Measurements from ENCODE around the gene RASGEF1B.

The RASGEF1B gene

GRCh38 chr4:81466841-81467671 lies 4.7 kb downstream of the RASGEF1B start:
- DNase-seq (ENCODE audit: low read depth in 2 of 2): peak; percentile 42 to 48

GRCh38 chr4:81465406-81466340 lies 6.0 kb downstream of the RASGEF1B start:
- no peak for DNase-seq (ENCODE audit: low read depth in 2 of 2)

- DNase-seq (ENCODE audit: low read depth in 2 of 2): no peak
Measured at GRCh38 chr4:81460834-81461233, 10.9 kb downstream of the RASGEF1B start.

- no peak for DNase-seq (ENCODE audit: low read depth in 2 of 2)
Measured at GRCh38 chr4:81460191-81460701, 11.5 kb downstream of the RASGEF1B start.

- no peak for DNase-seq (ENCODE audit: low read depth in 2 of 2)
Measured at GRCh38 chr4:81459228-81459627, 12.5 kb downstream of the RASGEF1B start.

GRCh38 chr4:81457921-81458520 lies 13.7 kb downstream of the RASGEF1B start:
- DNase-seq (ENCODE audit: low read depth in 2 of 2): no peak

GRCh38 chr4:81457345-81457744 lies 14.4 kb downstream of the RASGEF1B start:
- DNase-seq (ENCODE audit: low read depth in 2 of 2): no peak

GRCh38 chr4:81455897-81456296 lies 15.8 kb downstream of the RASGEF1B start:
- DNase-seq (ENCODE audit: low read depth in 2 of 2): no peak

- no peak for DNase-seq (ENCODE audit: low read depth in 2 of 2)
Measured at GRCh38 chr4:81454948-81455347, 16.8 kb downstream of the RASGEF1B start.

GRCh38 chr4:81454499-81454898 lies 17.2 kb downstream of the RASGEF1B start:
- no peak for DNase-seq (ENCODE audit: low read depth in 2 of 2)

- no peak for DNase-seq (ENCODE audit: low read depth in 2 of 2)
Measured at GRCh38 chr4:81453024-81453423, 18.7 kb downstream of the RASGEF1B start.

- no peak for DNase-seq (ENCODE audit: low read depth in 2 of 2)
Measured at GRCh38 chr4:81452452-81453006, 19.2 kb downstream of the RASGEF1B start.

GRCh38 chr4:81449015-81449414 lies 22.7 kb downstream of the RASGEF1B start:
- DNase-seq (ENCODE audit: low read depth in 2 of 2): no peak

- DNase-seq (ENCODE audit: low read depth in 2 of 2): no peak
Measured at GRCh38 chr4:81447566-81448229, 24.0 kb downstream of the RASGEF1B start.

- DNase-seq (ENCODE audit: low read depth in 2 of 2): no peak
Measured at GRCh38 chr4:81446634-81447033, 25.1 kb downstream of the RASGEF1B start.

- DNase-seq (ENCODE audit: low read depth in 2 of 2): no peak
Measured at GRCh38 chr4:81445196-81445595, 26.5 kb downstream of the RASGEF1B start.

GRCh38 chr4:81442484-81443085 lies 29.1 kb downstream of the RASGEF1B start:
- DNase-seq (ENCODE audit: low read depth in 2 of 2): no peak

- no peak for DNase-seq (ENCODE audit: low read depth in 2 of 2)
Measured at GRCh38 chr4:81440949-81441348, 30.8 kb downstream of the RASGEF1B start.

GRCh38 chr4:81436941-81437574 lies 34.6 kb downstream of the RASGEF1B start:
- no peak for DNase-seq (ENCODE audit: low read depth in 2 of 2)

- no peak for DNase-seq (ENCODE audit: low read depth in 2 of 2)
Measured at GRCh38 chr4:81436096-81436495, 35.6 kb downstream of the RASGEF1B start.

Measured in stimulated activated CD4-positive, alpha-beta T cell treated with anti-CD3 and anti-CD28 coated beads, Interleukin-1b, Interleukin-23, amount 100 ng/mL, for 1 hour (primary cell).